Panc1 (cell line): ENCODE data around the gene SALL4. TPM values are rescaled to one million over a fixed set of nuclear protein-coding genes. Genes with fewer than 3 reads are reported as not detected.

ENCODE experiments used
- ATAC-seq: fragments of 200-7000 bp; cut with Tn5 transposase; 2 replicates; pipeline ENCODE4 v1.9.1; 2020; ENCODE audit warnings: mild to moderate bottlenecking, moderate library complexity
- BruUV-seq: library from RNA; stranded (reverse); fragments of 400-500 nt; replicated peaks from 2 replicates; lab custom pipeline; 2021; lab: Mats Ljungman, UMichigan
- CTCF ChIA-PET: fragments of 300-600 bp; sonication (Branson Sonifier 250); formaldehyde crosslinking; loops from one replicate; lab custom pipeline; 2022; ENCODE audit warnings: antibody characterized with exemption; lab: Charles Lee
- POLR2A ChIA-PET: fragments of 300-600 bp; sonication (Branson Sonifier 250); formaldehyde crosslinking; loops from one replicate; lab custom pipeline; 2022; ENCODE audit warnings: antibody characterized with exemption; lab: Charles Lee
- DNase-seq: peaks from one replicate; pipeline ENCODE4 v3.0.0-alpha.2; 2010; ENCODE audit warnings: low read depth, low spot score
- H3K27ac ChIP-seq: 2 replicates; pipeline ENCODE4 v1.5.1; 2011; ENCODE audit warnings: mild to moderate bottlenecking, low read length, inconsistent platforms
- H3K27me3 ChIP-seq: fragments of 200-500 bp; sonication (Bioruptor generic); 2 replicates; pipeline ENCODE4 v1.6.0; 2014; ENCODE audit warnings: low read length, inconsistent platforms; ENCODE audit not compliant: control insufficient read depth, insufficient read depth
- H3K36me3 ChIP-seq: fragments of 200-500 bp; sonication (Bioruptor generic); 2 replicates; pipeline ENCODE4 v1.5.1; 2014; ENCODE audit warnings: inconsistent platforms, mild to moderate bottlenecking, low read length, moderate library complexity; ENCODE audit not compliant: control insufficient read depth, insufficient read depth
- H3K4me1 ChIP-seq: 2 replicates; pipeline ENCODE4 v1.5.1; 2011; ENCODE audit warnings: inconsistent platforms, mild to moderate bottlenecking, low read length, moderate library complexity; ENCODE audit not compliant: control insufficient read depth, insufficient read depth
- H3K4me3 ChIP-seq, 2 experiments: 2 replicates each; pipeline ENCODE4 v1.5.1; 2011 to 2012; ENCODE audit warnings: low read depth in 2 of 2, low read length in 2 of 2, mild to moderate bottlenecking in 2 of 2, inconsistent platforms in 1 of 2, moderate library complexity in 1 of 2
- H3K9me3 ChIP-seq: fragments of 200-500 bp; sonication (Bioruptor generic); 2 replicates; pipeline ENCODE4 v1.5.1; 2014; ENCODE audit warnings: low read depth, mild to moderate bottlenecking, inconsistent platforms, low read length, moderate library complexity; ENCODE audit not compliant: control insufficient read depth, insufficient read depth
- POLR2AphosphoS5 ChIP-seq: IDR thresholded peaks from 2 replicates; pipeline ENCODE4 v1.6.1; 2012; ENCODE audit warnings: mild to moderate bottlenecking, low read depth, low read length, moderate library complexity
- SIN3A ChIP-seq: IDR thresholded peaks from 2 replicates; pipeline ENCODE4 v1.6.1; 2012; ENCODE audit warnings: low read depth, mild to moderate bottlenecking, low read length, moderate library complexity, borderline replicate concordance; ENCODE audit not compliant: insufficient read depth
- TCF7L2 ChIP-seq: IDR thresholded peaks from 2 replicates; pipeline ENCODE4 v1.6.1; 2011; ENCODE audit warnings: mild to moderate bottlenecking, low read depth, low read length, inconsistent platforms
- in situ Hi-C: cut with HindIII; loops from 2 replicates; pipeline ENCODE4 v1.10.0; 2016; ENCODE audit warnings: low sequenced_read_pairs, low pct_unique_long_range_greater_than_20kb
- intact Hi-C: fragments of 100-400 bp; cut with micrococcal nuclease; formaldehyde crosslinking; loops from one replicate; pipeline ENCODE4 v1.10.0; 2022; ENCODE audit not compliant: unreplicated experiment
- total RNA-seq: library from RNA; stranded (reverse); gene quantifications from one replicate; pipeline ENCODE4 v1.2.1, GENCODE V29; 2021; ENCODE audit not compliant: unreplicated experiment
- TF ChIP-seq, protein P1 (sequence below): fragments of 450-650 bp; IDR thresholded peaks from 2 replicates; pipeline ENCODE4 v1.5.1; 2017; ENCODE audit warnings: mild to moderate bottlenecking
- TF ChIP-seq, protein P2 (sequence below), 2 experiments: IDR thresholded peaks; 2 replicates each; pipeline ENCODE4 v1.6.1; 2011 to 2012; ENCODE audit warnings: low read depth in 2 of 2, control low read depth in 1 of 2, low read length in 1 of 2, mild to moderate bottlenecking in 1 of 2, moderate library complexity in 1 of 2; ENCODE audit not compliant: insufficient read depth in 1 of 2

The SALL4 gene
- total RNA-seq, 1 experiment from 2014 or later, result 1.6 TPM

DNA sequence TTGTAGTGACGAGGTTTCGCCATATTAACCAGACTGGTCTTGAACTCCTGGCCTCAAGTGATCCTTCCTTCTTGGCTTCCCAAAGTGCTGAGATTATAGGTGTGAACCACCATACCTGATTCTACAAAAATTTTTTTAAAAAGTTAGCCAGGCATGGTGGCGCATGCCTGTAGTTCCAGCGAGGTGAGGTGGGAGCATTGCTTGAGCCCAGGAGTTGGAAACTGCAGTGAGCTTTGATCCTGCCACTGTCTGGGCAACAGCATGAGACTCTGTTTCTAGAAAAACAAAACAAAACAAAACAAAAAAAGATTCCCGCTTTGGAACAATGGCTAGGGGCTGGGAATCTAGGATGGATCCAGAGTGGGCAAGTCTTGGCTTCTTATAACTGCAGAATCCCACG lies 35.1 kb upstream of the SALL4 start:
- CTCF ChIA-PET, result no interaction called here
- no peak for TF ChIP-seq SIN3A
- no peak for TF ChIP-seq POLR2AphosphoS5
- no peak for TF ChIP-seq TCF7L2
- TF ChIP-seq, protein P1, sequence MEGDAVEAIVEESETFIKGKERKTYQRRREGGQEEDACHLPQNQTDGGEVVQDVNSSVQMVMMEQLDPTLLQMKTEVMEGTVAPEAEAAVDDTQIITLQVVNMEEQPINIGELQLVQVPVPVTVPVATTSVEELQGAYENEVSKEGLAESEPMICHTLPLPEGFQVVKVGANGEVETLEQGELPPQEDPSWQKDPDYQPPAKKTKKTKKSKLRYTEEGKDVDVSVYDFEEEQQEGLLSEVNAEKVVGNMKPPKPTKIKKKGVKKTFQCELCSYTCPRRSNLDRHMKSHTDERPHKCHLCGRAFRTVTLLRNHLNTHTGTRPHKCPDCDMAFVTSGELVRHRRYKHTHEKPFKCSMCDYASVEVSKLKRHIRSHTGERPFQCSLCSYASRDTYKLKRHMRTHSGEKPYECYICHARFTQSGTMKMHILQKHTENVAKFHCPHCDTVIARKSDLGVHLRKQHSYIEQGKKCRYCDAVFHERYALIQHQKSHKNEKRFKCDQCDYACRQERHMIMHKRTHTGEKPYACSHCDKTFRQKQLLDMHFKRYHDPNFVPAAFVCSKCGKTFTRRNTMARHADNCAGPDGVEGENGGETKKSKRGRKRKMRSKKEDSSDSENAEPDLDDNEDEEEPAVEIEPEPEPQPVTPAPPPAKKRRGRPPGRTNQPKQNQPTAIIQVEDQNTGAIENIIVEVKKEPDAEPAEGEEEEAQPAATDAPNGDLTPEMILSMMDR, result no peak
- TF ChIP-seq, protein P2, sequence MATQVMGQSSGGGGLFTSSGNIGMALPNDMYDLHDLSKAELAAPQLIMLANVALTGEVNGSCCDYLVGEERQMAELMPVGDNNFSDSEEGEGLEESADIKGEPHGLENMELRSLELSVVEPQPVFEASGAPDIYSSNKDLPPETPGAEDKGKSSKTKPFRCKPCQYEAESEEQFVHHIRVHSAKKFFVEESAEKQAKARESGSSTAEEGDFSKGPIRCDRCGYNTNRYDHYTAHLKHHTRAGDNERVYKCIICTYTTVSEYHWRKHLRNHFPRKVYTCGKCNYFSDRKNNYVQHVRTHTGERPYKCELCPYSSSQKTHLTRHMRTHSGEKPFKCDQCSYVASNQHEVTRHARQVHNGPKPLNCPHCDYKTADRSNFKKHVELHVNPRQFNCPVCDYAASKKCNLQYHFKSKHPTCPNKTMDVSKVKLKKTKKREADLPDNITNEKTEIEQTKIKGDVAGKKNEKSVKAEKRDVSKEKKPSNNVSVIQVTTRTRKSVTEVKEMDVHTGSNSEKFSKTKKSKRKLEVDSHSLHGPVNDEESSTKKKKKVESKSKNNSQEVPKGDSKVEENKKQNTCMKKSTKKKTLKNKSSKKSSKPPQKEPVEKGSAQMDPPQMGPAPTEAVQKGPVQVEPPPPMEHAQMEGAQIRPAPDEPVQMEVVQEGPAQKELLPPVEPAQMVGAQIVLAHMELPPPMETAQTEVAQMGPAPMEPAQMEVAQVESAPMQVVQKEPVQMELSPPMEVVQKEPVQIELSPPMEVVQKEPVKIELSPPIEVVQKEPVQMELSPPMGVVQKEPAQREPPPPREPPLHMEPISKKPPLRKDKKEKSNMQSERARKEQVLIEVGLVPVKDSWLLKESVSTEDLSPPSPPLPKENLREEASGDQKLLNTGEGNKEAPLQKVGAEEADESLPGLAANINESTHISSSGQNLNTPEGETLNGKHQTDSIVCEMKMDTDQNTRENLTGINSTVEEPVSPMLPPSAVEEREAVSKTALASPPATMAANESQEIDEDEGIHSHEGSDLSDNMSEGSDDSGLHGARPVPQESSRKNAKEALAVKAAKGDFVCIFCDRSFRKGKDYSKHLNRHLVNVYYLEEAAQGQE (IDR thresholded peaks at IDR 0.05; ENCODE audit: insufficient read depth in 1 of 2, low read depth in 2 of 2, low read length in 1 of 2), result no peak
- POLR2A ChIA-PET, result no interaction called here
- DNase-seq (no peak), ATAC-seq (no peak)
- H3K9me3 ChIP-seq, result no peaks in the 10 kb centered on the region
- no peak overlapping the region for H3K4me3 ChIP-seq
- no peak overlapping the region for H3K27ac ChIP-seq
- intact Hi-C loops, result no loop called here
- H3K36me3 ChIP-seq, result no peaks in the 10 kb centered on the region
- no TSS peak for BruUV-seq
- no peaks in the 10 kb centered on the region for H3K4me1 ChIP-seq
- H3K27me3 ChIP-seq, result no peaks in the 10 kb centered on the region
- in situ Hi-C loops, result no loop called here

DNA sequence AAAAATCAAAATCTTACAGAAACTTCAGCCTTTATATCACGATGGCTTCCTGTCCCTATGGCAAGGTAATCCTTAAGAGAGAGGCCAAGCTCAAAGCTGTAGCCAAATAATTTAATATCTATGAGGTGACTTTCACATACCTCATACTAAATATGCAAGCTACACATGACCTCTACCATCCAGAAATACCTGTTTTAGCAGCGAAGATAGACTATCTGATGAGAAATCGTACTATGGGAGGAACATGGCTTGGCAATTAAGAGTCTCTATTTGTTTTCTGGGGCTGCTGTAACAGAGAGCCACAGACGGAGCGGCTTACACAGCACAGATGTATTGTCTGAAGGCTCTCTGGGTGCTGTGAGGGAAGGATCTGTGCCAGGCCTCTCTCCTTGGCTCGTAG lies 31.0 kb upstream of the SALL4 start:
- DNase-seq (no peak), ATAC-seq (no peak)
- Histone ChIP-seq H3K27ac (no peak overlapping the region), H3K4me1 (no peaks in the 10 kb centered on the region), H3K36me3 (no peaks in the 10 kb centered on the region), H3K9me3 (no peaks in the 10 kb centered on the region), H3K27me3 (no peaks in the 10 kb centered on the region), H3K4me3 (no peak overlapping the region)
- TF ChIP-seq, protein P1, result no peak
- no peak for TF ChIP-seq POLR2AphosphoS5
- TF ChIP-seq SIN3A, result no peak
- TF ChIP-seq, protein P2 (IDR thresholded peaks at IDR 0.05; ENCODE audit: insufficient read depth in 1 of 2, low read depth in 2 of 2, low read length in 1 of 2), result no peak
- TF ChIP-seq TCF7L2, result no peak
- no TSS peak for BruUV-seq
- intact Hi-C loops (no loop called here), in situ Hi-C loops (no loop called here)
- POLR2A ChIA-PET, result no interaction called here
- CTCF ChIA-PET, result no interaction called here
